ENCODE measurements around the gene HNRNPU.

The HNRNPU gene

DNA sequence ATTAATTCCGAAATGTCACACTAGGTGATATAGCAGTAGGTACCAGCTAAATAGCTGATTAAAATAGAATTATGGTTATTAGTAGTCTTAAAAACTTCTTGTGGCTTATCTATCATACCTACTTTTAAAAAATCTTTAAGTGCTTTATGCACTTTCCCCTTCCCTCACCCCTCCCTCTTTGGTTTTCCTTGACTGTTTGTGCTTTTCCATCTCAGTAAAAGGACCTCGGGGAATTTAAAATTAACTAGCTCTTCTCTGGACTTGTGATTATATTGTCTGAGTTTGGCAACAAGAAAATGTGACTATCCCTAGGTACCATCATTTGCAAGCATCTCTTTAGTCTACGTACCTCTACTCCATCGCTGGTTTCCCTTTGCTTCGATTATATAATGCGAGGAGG lies 17.7 kb downstream of the HNRNPU start:
- TF ChIP-seq CTCF (IDR thresholded peaks at IDR 0.05; ENCODE audit: low read depth, low read length): no peak
- DNase-seq (ENCODE audit: extremely low read depth, low read depth): no peak

- TF ChIP-seq CTCF (IDR thresholded peaks at IDR 0.05; ENCODE audit: low read depth, low read length): no peak
- no peak for DNase-seq (ENCODE audit: extremely low read depth, low read depth)
These were observed 19.9 kb downstream of the HNRNPU start for GRCh38 chr1:244844155-244845121.

GRCh38 chr1:244843148-244843978 lies 21.0 kb downstream of the HNRNPU start:
- TF ChIP-seq CTCF (IDR thresholded peaks at IDR 0.05; ENCODE audit: low read depth, low read length): no peak
- DNase-seq (ENCODE audit: extremely low read depth, low read depth): no peak

DNA sequence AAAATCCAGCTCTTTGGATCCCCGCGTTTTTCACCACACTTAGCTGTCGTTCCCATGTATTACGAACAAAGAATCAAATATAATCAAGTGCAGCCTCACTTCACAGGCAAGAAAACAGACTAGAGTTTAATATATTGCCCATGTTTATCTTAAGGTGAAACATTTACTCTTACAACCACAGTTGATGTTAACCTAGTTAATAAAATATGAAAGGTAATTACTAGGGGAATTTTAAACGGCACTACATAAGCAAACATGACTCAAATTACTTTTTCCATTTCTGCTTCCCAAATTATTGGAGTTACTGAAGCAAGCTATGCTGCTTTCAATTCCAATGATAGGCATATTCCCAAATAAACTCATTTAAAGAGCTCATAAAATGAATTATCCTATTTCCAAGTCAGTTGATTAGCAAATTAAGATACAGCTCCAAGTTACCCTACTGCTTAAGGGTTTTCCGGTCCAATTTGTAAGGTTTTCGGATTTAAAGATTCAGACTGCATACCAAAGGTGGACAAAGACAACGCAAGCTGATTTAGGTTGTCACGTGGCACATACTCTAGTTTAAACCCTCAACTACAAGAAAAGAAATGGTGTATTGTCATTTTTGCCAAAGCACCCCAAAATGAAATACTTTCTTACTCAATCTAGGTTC lies 22.9 kb downstream of the HNRNPU start:
- no peak for TF ChIP-seq CTCF (IDR thresholded peaks at IDR 0.05; ENCODE audit: low read depth, low read length)
- DNase-seq (ENCODE audit: extremely low read depth, low read depth): no peak

GRCh38 chr1:244840219-244840794 lies 24.0 kb downstream of the HNRNPU start:
- no peak for DNase-seq (ENCODE audit: extremely low read depth, low read depth)
- TF ChIP-seq CTCF (IDR thresholded peaks at IDR 0.05; ENCODE audit: low read depth, low read length): no peak

- TF ChIP-seq CTCF (IDR thresholded peaks at IDR 0.05; ENCODE audit: low read depth, low read length): no peak
These were observed 24.7 kb downstream of the HNRNPU start for GRCh38 chr1:244839656-244840055.

More at GRCh38 chr1:244839656-244840055, 24.7 kb downstream of the HNRNPU start:
- no peak for DNase-seq (ENCODE audit: extremely low read depth, low read depth)

Measured in AG09319 (cell line).